Spleen (tissue), 11 donors: ENCODE data around the gene TMEM184A. TPM values are rescaled to one million over a fixed set of nuclear protein-coding genes. Genes with fewer than 3 reads are reported as not detected.

Experiments used
- DNase-seq: peaks from one replicate; pipeline ENCODE4 v3.0.0-alpha.2; 2020
- H3K27ac ChIP-seq, 8 donors: fragments of 200-600 bp; sonication (generic) in 7 of 8; 1 replicate in 4 of 8; 2 replicates in 4 of 8; pipeline versions ENCODE4 v1.5.0 to v1.8.0; 2016 to 2021; ENCODE audit warnings: inconsistent platforms in 4 of 8, mild to moderate bottlenecking in 4 of 8, moderate library complexity in 1 of 8
- H3K27me3 ChIP-seq, 7 donors: fragments of 200-600 bp; sonication (generic) in 6 of 7; replicated peaks in 1 of 7; 1 replicate in 4 of 7; 2 replicates in 3 of 7; pipeline versions ENCODE4 v1.5.0 to v1.8.0; 2016 to 2021; ENCODE audit warnings: inconsistent platforms in 3 of 7, mild to moderate bottlenecking in 1 of 7
- H3K36me3 ChIP-seq, 6 donors: fragments of 200-600 bp; sonication (generic) in 5 of 6; 1 replicate in 4 of 6; 2 replicates in 2 of 6; pipeline versions ENCODE4 v1.5.0 to v1.8.0; 2016 to 2021; ENCODE audit warnings: inconsistent platforms in 2 of 6
- H3K4me1 ChIP-seq, 6 donors: fragments of 200-600 bp; sonication (generic) in 5 of 6; 1 replicate in 3 of 6; 2 replicates in 3 of 6; pipeline versions ENCODE4 v1.5.0 to v1.8.0; 2016 to 2021; ENCODE audit warnings: inconsistent platforms in 3 of 6
- H3K4me3 ChIP-seq, 8 donors: fragments of 200-600 bp; sonication (generic) in 7 of 8; 1 replicate in 4 of 8; 2 replicates in 4 of 8; pipeline versions ENCODE4 v1.5.0 to v1.8.0; 2016 to 2021; ENCODE audit warnings: inconsistent platforms in 4 of 8, mild to moderate bottlenecking in 4 of 8, moderate library complexity in 2 of 8
- H3K9me3 ChIP-seq, 8 donors: fragments of 200-600 bp; sonication (generic) in 7 of 8; 1 replicate in 4 of 8; 2 replicates in 4 of 8; pipeline versions ENCODE4 v1.5.0 to v1.8.0; 2016 to 2021; ENCODE audit warnings: inconsistent platforms in 4 of 8
- POLR2A ChIP-seq, 3 donors: fragments of 450-650 bp; IDR thresholded peaks; one replicate each; pipeline ENCODE4 v1.5.1; 2017; ENCODE audit warnings: antibody characterized with exemption in 3 of 3, mild to moderate bottlenecking in 1 of 3
- POLR2AphosphoS5 ChIP-seq, 3 donors: sonication (generic); formaldehyde crosslinking; IDR thresholded peaks; one replicate each; pipeline ENCODE4 v1.5.1; 2017; ENCODE audit warnings: antibody characterized with exemption in 3 of 3
- WGBS, 5 donors: extraction: QIAGEN DNeasy Blood & Tissue Kit in 3 of 5; methylation state at CpG; one replicate each; pipeline versions ENCODE4 v1.1.5 to v1.1.7; 2013 to 2018; 5-methylcytosine and 5-hydroxymethylcytosine counted together
- intact Hi-C: fragments of 100-400 bp; cut with DNase I; formaldehyde crosslinking; loops from one replicate; pipeline ENCODE4 v1.15.0; 2023; ENCODE audit warnings: low total_unique reads
- polyA plus RNA-seq, 3 donors: library from polyadenylated mRNA; stranded (reverse); fragments of 200-250 nt; gene quantifications; one replicate each; pipeline ENCODE4 v1.2.1, GENCODE V29; 2013
- total RNA-seq, 7 donors: library from RNA; depleted of rRNA in 3 of 7; stranded (reverse); fragments of >200 nt in 3 of 7; fragmentation: NEBNext Ultra II Directional in 4 of 7; extraction: Animal tissue kit (Norgen Biotek cat#: 25700) in 4 of 7; gene quantifications; one replicate each; pipeline versions ENCODE4 v1.1.0 to v1.2.1, GENCODE V29; 2016 to 2021
- TF ChIP-seq, protein P1 (sequence below), 11 experiments: fragments of 200-600 bp in 7 of 11; fragments of 450-650 bp in 4 of 11; sonication (generic) in 4 of 11; IDR thresholded peaks in 8 of 11; conservative IDR thresholded peaks in 3 of 11; 1 replicate in 7 of 11; 2 replicates in 4 of 11; pipeline versions ENCODE4 v1.4.0 to v1.8.0; 2016 to 2021; ENCODE audit warnings: antibody characterized with exemption in 11 of 11, inconsistent platforms in 4 of 11, mild to moderate bottlenecking in 1 of 11
- donor health status: healthy with polysubstance abuse.
- donor health status: DM: no; HTN: no; CAD: no; lungs with moderate emphysema.
- donor health status: DM: no; HTN: no; CAD: no.
- donor health status: Bipolar disorder and iron deficiency.
- donor health status: healthy.
- donor health status: DM: no; HTN: no; CAD: no.
- donor health status: DM: yes; HTN: yes; CAD: no.

TMEM184A gene
- total and polyA plus RNA-seq, 10 donors, result 0.09 to 0.39 (median 0.21) TPM; not detected in 4

DNA sequence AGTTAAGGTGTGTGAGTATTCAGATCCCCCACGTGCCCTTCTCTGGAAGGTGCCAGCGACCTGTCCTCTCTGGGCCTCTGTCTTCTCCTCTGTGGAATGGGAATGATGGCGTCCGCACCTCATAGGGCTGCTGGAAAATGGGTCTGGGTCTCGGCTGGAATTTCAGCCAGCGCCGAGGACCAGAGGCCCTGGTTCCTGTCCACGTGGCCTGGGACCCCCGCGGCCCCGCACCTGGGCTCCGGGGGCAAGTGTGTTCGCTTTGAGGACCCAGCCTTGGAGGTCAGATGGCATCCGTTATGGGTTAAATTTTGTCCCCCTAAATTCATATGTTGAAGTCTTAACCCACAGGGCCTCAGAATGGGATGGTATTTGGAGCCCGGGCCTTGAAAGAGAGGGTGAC lies 46.4 kb upstream of the TMEM184A start:
- intact Hi-C loops, result no loop called here
- TF ChIP-seq, protein P1, sequence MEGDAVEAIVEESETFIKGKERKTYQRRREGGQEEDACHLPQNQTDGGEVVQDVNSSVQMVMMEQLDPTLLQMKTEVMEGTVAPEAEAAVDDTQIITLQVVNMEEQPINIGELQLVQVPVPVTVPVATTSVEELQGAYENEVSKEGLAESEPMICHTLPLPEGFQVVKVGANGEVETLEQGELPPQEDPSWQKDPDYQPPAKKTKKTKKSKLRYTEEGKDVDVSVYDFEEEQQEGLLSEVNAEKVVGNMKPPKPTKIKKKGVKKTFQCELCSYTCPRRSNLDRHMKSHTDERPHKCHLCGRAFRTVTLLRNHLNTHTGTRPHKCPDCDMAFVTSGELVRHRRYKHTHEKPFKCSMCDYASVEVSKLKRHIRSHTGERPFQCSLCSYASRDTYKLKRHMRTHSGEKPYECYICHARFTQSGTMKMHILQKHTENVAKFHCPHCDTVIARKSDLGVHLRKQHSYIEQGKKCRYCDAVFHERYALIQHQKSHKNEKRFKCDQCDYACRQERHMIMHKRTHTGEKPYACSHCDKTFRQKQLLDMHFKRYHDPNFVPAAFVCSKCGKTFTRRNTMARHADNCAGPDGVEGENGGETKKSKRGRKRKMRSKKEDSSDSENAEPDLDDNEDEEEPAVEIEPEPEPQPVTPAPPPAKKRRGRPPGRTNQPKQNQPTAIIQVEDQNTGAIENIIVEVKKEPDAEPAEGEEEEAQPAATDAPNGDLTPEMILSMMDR (IDR thresholded peaks at IDR 0.05 in 8 of 11, conservative IDR thresholded peaks at IDR 0.05 in 3 of 11), result no peak
- TF ChIP-seq POLR2AphosphoS5 (IDR thresholded peaks at IDR 0.05) (no peak), POLR2A (IDR thresholded peaks at IDR 0.05) (no peak)
- DNase-seq, result no peak
- WGBS, 5 donors, result 80 to 97% (median 91%) methylated on average over 9 to 15 of the region's 15 CpGs
- Histone ChIP-seq H3K4me1 (peaks cover 0 to 1% (median 0%) of the 10 kb centered on the region in 6 donors), H3K4me3 (no peak overlapping the region), H3K27me3 (peaks cover 0 to 61% (median 5%) of the 10 kb centered on the region in 7 donors), H3K27ac (no peak overlapping the region), H3K36me3 (no peaks in the 10 kb centered on the region), H3K9me3 (no peaks in the 10 kb centered on the region)

DNA sequence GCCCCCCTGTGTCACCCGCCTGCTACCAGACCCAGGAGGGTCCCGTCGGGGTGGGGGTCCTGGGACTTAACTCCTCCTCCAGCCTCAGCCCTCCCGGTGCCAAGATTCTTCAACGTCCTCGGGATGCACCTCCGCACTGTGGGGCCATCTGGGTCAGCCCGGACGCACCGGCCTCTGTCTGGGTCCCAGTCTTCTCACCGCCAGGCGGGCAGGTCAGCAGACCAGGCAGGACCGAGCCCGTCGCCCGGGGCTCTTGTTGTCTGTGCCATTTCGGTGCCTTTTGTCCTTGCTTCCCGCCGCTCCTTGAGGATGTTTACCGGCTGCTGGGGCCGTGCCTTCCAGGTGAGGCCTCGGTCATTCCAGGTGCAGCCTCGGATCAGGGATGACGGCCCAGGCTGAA lies 46.0 kb upstream of the TMEM184A start:
- H3K27me3 ChIP-seq, result peaks cover 0 to 62% (median 3%) of the 10 kb centered on the region in 7 donors
- WGBS, 5 donors, result 84 to 93% (median 90%) methylated on average over 24 of the region's 24 CpGs
- intact Hi-C loops, result no loop called here

DNA sequence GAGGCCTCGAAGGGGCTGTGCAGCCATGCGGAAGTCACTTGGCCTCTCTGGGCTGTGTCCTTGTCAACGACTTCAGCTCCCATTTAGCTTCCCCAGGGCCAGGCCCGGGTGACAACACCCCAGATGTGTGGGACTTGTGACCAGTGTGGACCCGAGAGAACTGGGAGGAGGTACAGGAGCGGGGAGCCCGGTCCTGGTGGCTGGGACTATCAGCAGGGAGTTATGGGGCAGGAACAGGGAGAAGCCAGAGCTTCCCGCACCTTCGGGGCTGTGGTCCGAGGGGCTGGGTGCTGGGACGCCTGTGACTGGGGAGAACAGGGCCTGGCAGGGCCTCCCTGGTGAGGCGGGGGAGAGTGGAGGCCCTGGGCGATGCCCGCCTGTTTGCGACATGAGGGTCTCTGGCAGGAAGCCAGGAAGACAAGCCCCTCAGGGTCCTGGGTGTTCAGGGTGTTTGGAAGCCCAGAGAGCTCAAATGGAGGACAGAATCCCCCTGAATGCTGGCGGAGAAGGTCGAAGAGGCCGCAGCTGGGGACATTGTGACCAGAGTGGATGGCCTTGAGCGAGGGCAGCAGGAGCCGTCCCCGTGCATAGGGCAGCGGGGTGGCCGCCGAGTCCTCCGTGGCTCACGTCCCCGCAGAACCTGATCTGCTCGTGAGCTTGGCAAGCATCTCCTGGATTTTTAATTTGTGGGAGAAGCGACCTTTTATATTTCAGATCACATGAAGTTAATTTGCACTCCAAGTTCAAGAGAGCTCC lies 43.8 kb upstream of the TMEM184A start:
- WGBS, 5 donors, result 77 to 88% (median 84%) methylated on average over 18 to 29 of the region's 29 CpGs
- H3K9me3 ChIP-seq, result no peaks in the 10 kb centered on the region
- peaks cover 0 to 68% (median 10%) of the 10 kb centered on the region in 7 donors for H3K27me3 ChIP-seq
- no peak overlapping the region for H3K27ac ChIP-seq
- no peak overlapping the region for H3K4me3 ChIP-seq
- TF ChIP-seq, protein P1 (IDR thresholded peaks at IDR 0.05 in 8 of 11, conservative IDR thresholded peaks at IDR 0.05 in 3 of 11), result no peak
- TF ChIP-seq POLR2A (IDR thresholded peaks at IDR 0.05) (no peak), POLR2AphosphoS5 (IDR thresholded peaks at IDR 0.05) (no peak)
- H3K36me3 ChIP-seq, result no peaks in the 10 kb centered on the region
- H3K4me1 ChIP-seq, result no peaks in the 10 kb centered on the region
- DNase-seq, result no peak
- intact Hi-C loops, result no loop called here

More for the DNA sequence above, 46.0 kb upstream of the TMEM184A start:
- Histone ChIP-seq H3K9me3 (no peaks in the 10 kb centered on the region), H3K4me1 (no peaks in the 10 kb centered on the region), H3K27ac (no peak overlapping the region), H3K4me3 (no peak overlapping the region), H3K36me3 (no peaks in the 10 kb centered on the region)
- TF ChIP-seq POLR2A (IDR thresholded peaks at IDR 0.05), result no peak
- TF ChIP-seq, protein P1 (IDR thresholded peaks at IDR 0.05 in 8 of 11, conservative IDR thresholded peaks at IDR 0.05 in 3 of 11), result no peak
- TF ChIP-seq POLR2AphosphoS5 (IDR thresholded peaks at IDR 0.05), result no peak
- DNase-seq, result no peak

DNA sequence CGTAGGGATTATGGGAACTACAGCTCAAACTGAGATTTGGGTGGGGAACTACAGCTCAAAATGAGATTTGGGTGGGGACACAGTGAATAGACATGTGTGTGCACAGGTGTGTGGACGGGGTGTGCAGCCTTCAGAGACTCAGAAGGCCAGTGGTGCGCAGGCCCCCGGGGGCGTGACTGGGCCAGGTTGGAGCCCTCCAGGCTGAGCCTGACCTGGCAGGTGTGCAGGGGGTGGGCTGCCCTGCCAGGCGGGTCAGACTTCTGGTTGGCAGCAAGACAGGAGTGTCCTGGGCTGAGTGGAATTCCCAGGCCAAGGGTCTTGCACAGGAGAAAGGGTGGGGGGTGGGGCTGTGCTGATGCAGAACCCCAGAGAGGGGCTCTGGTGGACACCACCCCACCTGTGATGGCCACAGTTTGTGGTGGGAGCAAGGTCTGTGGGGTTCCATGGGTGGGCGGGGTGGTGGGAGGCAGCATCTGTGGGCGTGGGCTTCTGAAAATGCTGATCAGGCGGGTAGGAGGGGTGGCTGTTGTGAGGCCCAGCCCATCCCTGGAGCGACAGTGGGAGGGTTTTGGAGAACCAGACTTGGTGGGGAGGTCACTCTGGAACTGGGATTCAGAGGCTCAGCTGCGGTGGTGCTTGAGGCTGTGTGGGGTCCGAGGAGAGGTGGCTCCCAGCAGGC lies 43.1 kb upstream of the TMEM184A start:
- TF ChIP-seq, protein P1 (IDR thresholded peaks at IDR 0.05 in 8 of 11, conservative IDR thresholded peaks at IDR 0.05 in 3 of 11), result no peak
- no peak for TF ChIP-seq POLR2AphosphoS5 (IDR thresholded peaks at IDR 0.05)
- no peak for TF ChIP-seq POLR2A (IDR thresholded peaks at IDR 0.05)
- DNase-seq, result no peak
- no peaks in the 10 kb centered on the region for H3K9me3 ChIP-seq
- no peaks in the 10 kb centered on the region for H3K4me1 ChIP-seq
- H3K27ac ChIP-seq, result no peak overlapping the region
- H3K36me3 ChIP-seq, result no peaks in the 10 kb centered on the region
- peaks cover 0 to 61% (median 9%) of the 10 kb centered on the region in 7 donors for H3K27me3 ChIP-seq
- intact Hi-C loops, result no loop called here
- no peak overlapping the region for H3K4me3 ChIP-seq
- 85 to 95% (median 89%) methylated on average over 8 to 12 of the region's 12 CpGs for WGBS, 5 donors
